ENCODE results near the gene ANXA8. TPM values are rescaled to one million over a fixed set of nuclear protein-coding genes. Genes with fewer than 3 reads are reported as not detected.
"Not testable (repeated sequence)": the region's sequence is repeated elsewhere in the genome, so short reads cannot be mapped to it uniquely, and the experiment has no call there.

Gene ANXA8
- total RNA-seq, 1 experiment from 2014 or later = 0.22 TPM

DNA sequence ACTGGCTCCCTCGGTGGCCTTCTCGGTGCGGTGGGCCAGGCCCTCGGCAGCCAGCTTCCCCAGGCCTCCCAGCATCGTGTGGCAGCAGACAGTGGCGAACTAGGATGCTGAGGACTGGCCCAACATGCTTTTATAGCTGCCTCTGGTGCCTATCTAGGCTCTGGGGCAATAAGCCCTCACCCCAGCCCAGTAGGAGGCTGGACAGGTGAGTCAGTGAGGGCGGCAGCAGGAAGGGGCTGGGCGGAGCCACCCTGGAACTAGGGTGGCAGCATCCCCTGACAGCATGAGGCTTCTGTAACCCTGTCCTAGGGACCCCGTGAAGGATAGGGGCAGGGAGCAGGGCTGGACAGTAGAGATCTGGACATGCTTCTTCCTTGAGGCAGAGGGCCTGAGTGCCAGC lies 7.7 kb upstream of the ANXA8 start, which contains the start of gene FAM25G:
Gene FAM25G, minus strand, starts transcription at position 101 of the 400 bp plus-strand sequence. Its CDS starts 26 bp downstream, at position 75.
- not testable (repeated sequence) for H3K27me3 Mint-ChIP-seq (ENCODE audit: low read depth); H2AFZ ChIP-seq (ENCODE audit: low read length); H3K14ac ChIP-seq (ENCODE audit: insufficient read depth, low read length); H3K27ac Mint-ChIP-seq; H3K23ac ChIP-seq (ENCODE audit: insufficient read length, low read depth, low read length); H4K8ac ChIP-seq (replicated peaks; ENCODE audit: insufficient read length, low read depth, low read length); H2BK15ac ChIP-seq (ENCODE audit: low read depth, low read length); H2BK120ac ChIP-seq (ENCODE audit: low read depth, low read length, poor library complexity, severe bottlenecking); H3K56ac ChIP-seq (ENCODE audit: insufficient read length, low read depth, low read length); H3K9me3 ChIP-seq (ENCODE audit: control insufficient read depth, low read depth, low read length); H3K9ac ChIP-seq (ENCODE audit: extremely low read depth, insufficient read length, low read length); H2BK5ac ChIP-seq (ENCODE audit: insufficient read length, low read length); H3K27ac ChIP-seq (ENCODE audit: insufficient read length, low read depth, low read length); H3K9me3 Mint-ChIP-seq; H2BK12ac ChIP-seq (ENCODE audit: insufficient read length, low read depth, low read length); H3K4me1 Mint-ChIP-seq; H4K91ac ChIP-seq (ENCODE audit: insufficient read length, low read depth, low read length); H3K18ac ChIP-seq (ENCODE audit: insufficient read length, low read depth, low read length); H2BK20ac ChIP-seq (ENCODE audit: low read depth, low read length, poor library complexity, severe bottlenecking); H3K27me3 ChIP-seq (ENCODE audit: insufficient read depth, low read length); H3K79me2 ChIP-seq (ENCODE audit: insufficient read depth, low read length); H3T11ph ChIP-seq (ENCODE audit: low read length); H3K4me3 Mint-ChIP-seq; H3K36me3 Mint-ChIP-seq (ENCODE audit: insufficient read depth in 1 of 3, low read depth in 3 of 3); H3K23me2 ChIP-seq (ENCODE audit: insufficient read length, low read depth, low read length, poor library complexity, severe bottlenecking); DNase-seq; H3K79me1 ChIP-seq (ENCODE audit: insufficient read depth, low read depth, low read length, poor library complexity, severe bottlenecking); H2AK5ac ChIP-seq (ENCODE audit: insufficient read length, low read length); H3K4me1 ChIP-seq (ENCODE audit: insufficient read depth, low read length); H4K20me1 ChIP-seq (ENCODE audit: control insufficient read depth, insufficient read depth, insufficient read length); H3K4me2 ChIP-seq (ENCODE audit: insufficient read depth, insufficient read length, low read length); H3K4ac ChIP-seq (ENCODE audit: low read depth, low read length); H4K5ac ChIP-seq (ENCODE audit: insufficient read length, low read depth, low read length)
- WGBS (ENCODE audit: extremely low coverage, insufficient read length, low lambda C conversion rate) = no CpG with 5 or more reads among the region's 9 CpGs

DNA sequence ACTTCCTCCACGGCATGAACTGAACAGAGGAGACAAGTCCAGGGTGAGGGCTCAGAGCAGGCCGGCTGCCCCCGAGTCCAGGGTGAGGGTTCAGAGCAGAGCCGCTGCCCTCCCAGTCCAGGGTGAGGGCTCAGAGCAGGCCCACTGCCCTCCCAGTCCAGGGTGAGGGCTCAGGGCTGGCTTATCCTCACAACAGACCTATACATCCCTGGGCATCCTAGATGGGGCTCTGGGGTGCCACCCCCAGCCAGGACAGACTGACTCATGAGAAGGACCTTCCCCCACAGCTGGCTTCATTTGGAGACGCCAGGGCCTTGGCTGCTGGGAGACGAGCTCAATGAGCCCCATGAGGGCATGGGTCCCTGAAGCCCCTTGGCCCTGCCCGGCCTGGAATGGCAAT lies 5.7 kb upstream of the ANXA8 start:
- not testable (repeated sequence) for H2AFZ ChIP-seq (ENCODE audit: low read length); H3K27ac ChIP-seq (ENCODE audit: insufficient read length, low read depth, low read length); H3K4me1 ChIP-seq (ENCODE audit: insufficient read depth, low read length); H3K9ac ChIP-seq (ENCODE audit: extremely low read depth, insufficient read length, low read length); H3K4me3 Mint-ChIP-seq; H3K36me3 Mint-ChIP-seq (ENCODE audit: insufficient read depth in 1 of 3, low read depth in 3 of 3); H2BK5ac ChIP-seq (ENCODE audit: insufficient read length, low read length); H3K27ac Mint-ChIP-seq; H4K91ac ChIP-seq (ENCODE audit: insufficient read length, low read depth, low read length); H4K8ac ChIP-seq (replicated peaks; ENCODE audit: insufficient read length, low read depth, low read length); H3K23me2 ChIP-seq (ENCODE audit: insufficient read length, low read depth, low read length, poor library complexity, severe bottlenecking); H2BK20ac ChIP-seq (ENCODE audit: low read depth, low read length, poor library complexity, severe bottlenecking); H3K4ac ChIP-seq (ENCODE audit: low read depth, low read length); H3K27me3 ChIP-seq (ENCODE audit: insufficient read depth, low read length); H3K14ac ChIP-seq (ENCODE audit: insufficient read depth, low read length); H2BK15ac ChIP-seq (ENCODE audit: low read depth, low read length); H3T11ph ChIP-seq (ENCODE audit: low read length); H3K27me3 Mint-ChIP-seq (ENCODE audit: low read depth); H3K56ac ChIP-seq (ENCODE audit: insufficient read length, low read depth, low read length); H4K5ac ChIP-seq (ENCODE audit: insufficient read length, low read depth, low read length); H3K79me2 ChIP-seq (ENCODE audit: insufficient read depth, low read length); H3K4me1 Mint-ChIP-seq; H2BK12ac ChIP-seq (ENCODE audit: insufficient read length, low read depth, low read length); H4K20me1 ChIP-seq (ENCODE audit: control insufficient read depth, insufficient read depth, insufficient read length); H2BK120ac ChIP-seq (ENCODE audit: low read depth, low read length, poor library complexity, severe bottlenecking); H3K79me1 ChIP-seq (ENCODE audit: insufficient read depth, low read depth, low read length, poor library complexity, severe bottlenecking); H3K9me3 Mint-ChIP-seq; H2AK5ac ChIP-seq (ENCODE audit: insufficient read length, low read length); H3K23ac ChIP-seq (ENCODE audit: insufficient read length, low read depth, low read length); H3K9me3 ChIP-seq (ENCODE audit: control insufficient read depth, low read depth, low read length); DNase-seq; H3K18ac ChIP-seq (ENCODE audit: insufficient read length, low read depth, low read length); H3K4me2 ChIP-seq (ENCODE audit: insufficient read depth, insufficient read length, low read length)
- WGBS (ENCODE audit: extremely low coverage, insufficient read length, low lambda C conversion rate) = no CpG with 5 or more reads among the region's 7 CpGs
